NCI-H2227 (cell line): Measurements from ENCODE around the gene PROP1.
"Not testable (repeated sequence)": the region's sequence is repeated elsewhere in the genome, so short reads cannot be mapped to it uniquely, and the experiment has no call there.

Source experiments
- DNase-seq: peaks from one replicate; lab custom pipeline; 2025; ENCODE audit not compliant: unreplicated experiment; lab: John Stamatoyannopoulos, UW

The PROP1 gene

GRCh38 chr5:177982956-177983355 is 13.1 kb downstream of the PROP1 start:
- no peak for DNase-seq

DNA sequence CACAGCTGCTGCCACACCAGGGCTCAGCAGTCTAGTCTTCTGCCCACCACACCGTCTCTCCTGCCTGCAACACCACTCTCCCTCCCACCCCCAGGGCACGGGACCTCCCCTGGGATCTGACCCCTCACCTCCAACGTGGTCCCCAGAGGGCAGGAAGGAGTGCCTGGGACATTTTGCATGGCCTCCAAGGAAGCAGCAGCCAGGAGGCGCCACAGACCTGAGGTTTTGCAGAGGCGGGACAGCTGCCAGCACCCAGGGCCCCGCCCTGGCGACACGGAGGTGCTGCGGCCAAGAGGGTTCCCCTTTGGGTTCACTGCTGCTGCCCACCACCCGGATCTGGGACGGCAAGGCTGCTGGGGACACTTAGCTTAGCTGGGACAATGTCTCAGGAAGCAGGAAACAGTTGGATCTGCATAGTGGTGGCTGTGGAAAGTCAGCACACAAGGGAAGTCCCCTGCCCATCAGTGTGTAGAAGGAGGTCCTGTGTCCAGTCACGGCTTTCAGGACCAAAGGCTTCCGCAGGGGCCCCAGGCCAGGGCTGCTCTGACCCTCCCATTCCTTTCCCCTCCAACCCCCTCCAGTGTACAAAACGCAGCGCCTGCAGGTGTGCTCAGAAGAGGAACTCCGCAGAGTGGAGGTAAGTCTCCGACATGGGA is 13.8 kb downstream of the PROP1 start:
- DNase-seq = no peak

GRCh38 chr5:177981296-177982071 is 14.6 kb downstream of the PROP1 start:
- DNase-seq = no peak

DNA sequence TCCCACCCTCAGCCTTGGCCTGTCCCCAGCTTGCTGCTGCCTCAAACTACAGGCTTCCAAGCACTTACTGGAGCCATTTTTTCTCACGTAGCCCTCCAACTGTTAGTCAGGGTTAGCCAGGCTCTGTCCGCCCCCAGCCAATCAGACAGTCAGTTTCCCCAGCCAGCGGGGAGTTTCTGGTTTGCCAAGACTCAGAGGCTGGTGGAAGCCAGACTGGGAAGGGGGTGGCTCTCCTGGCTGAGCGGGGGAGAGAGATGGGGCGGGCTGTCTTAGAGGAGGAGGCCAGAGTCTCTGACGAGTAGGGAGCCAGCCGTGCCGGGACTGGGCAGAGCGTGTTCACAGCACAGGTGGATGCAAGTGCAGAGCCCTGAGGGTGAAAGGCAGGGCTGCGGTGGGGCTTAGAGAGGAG is 15.3 kb downstream of the PROP1 start:
- DNase-seq = no peak

DNA sequence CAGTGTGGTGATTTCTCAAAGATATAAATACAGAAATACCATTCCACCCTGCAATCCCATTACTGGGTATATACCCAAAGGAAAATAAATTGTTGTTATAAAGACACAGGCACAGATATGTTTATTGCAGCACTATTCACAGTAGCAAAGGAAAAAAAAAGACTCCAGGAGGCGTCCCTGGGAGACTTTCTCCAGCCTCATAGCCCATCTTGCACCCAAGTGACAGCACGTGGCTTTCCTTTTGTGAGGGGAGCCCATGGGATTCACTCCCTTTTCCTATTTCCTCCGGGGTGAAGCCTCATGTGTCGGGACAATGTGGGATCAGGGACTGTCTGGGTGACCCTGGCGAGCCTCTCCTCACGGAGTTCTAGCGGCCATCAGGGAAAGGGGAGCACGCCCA is 18.4 kb downstream of the PROP1 start:
- not testable (repeated sequence) for DNase-seq

DNA sequence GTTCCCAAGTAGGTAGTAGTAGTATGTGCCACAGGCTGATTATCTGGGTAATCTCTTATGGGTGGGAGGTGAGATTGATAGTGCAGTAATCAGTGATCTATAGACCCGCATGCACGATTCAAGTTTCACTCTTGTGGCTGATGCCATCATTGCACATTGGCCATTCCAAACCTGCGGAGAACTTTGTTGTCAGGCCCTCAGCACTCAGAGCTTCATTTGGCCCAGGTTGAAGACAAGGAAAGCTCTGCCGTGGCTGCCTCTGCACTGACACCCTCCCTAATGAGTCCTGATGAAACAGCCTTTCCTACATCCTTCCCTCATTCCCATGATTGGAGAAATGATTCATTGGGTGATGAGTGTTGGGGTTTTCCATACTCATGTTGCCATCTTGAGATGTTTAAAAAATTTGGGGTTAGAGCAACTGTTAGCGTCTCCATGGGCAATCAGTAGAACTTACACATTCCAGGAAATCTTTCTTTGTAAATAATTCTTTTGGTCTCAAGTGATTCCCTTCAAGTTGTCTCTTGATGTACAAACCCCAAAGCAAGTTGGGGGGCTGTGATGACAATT is 22.9 kb downstream of the PROP1 start:
- no peak for DNase-seq

GRCh38 chr5:177972613-177973012 is 23.4 kb downstream of the PROP1 start:
- DNase-seq = no peak

- not testable (repeated sequence) for DNase-seq
Observed at GRCh38 chr5:177972014-177972413, 24.0 kb downstream of the PROP1 start.

GRCh38 chr5:177968661-177969211 is 27.3 kb downstream of the PROP1 start:
- DNase-seq = no peak

DNA sequence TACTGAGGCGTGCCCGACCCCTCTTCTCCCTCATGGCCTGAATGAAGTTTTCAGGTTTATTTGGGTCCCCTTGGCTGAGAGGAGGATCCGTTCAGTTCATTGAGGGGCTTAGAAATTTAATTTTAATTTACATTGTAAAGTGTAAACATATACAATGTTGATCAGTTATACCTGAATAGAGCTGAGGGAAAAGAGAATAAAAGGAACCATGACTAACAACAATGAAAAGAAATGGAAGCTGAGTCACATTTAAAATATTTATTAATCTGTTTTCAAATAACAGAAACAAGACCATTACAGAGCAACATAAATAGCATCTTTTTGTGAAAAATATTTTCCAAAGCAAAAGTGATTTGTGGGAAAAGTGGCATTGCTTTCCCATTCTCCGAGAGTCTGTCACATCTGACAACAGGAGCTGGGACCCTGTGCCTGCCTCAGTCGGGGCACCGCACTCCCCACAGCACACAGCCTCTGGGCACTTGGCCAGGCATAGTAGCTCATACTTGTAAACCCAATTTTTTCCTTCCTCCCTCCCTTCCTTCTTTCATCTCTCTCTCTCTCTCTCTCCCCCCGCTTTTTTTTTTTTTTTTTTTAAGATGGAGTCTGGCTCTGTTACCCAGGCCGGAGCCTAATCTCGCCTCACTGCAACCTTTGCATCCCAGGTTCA is 28.7 kb downstream of the PROP1 start:
- no peak for DNase-seq

DNA sequence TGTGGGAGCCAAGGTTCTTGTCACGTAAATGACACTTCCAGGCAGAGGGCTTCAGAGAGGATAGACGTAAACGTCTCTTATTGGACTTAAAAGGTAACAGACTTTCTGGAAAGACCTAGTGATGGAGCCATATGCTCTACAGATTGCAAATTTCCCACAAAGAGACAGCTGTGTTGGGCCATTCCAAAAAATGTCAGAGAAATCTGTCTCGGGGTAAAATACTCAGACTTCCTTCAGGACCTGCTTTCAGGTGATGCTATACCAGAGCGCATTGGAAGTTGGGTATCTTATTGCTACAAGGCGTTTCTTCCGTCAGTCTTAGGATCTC is 29.2 kb downstream of the PROP1 start:
- no peak for DNase-seq

GRCh38 chr5:177966009-177966838 is 29.8 kb downstream of the PROP1 start:
- DNase-seq = no peak

- DNase-seq = no peak
Observed at GRCh38 chr5:177964471-177964870, 31.6 kb downstream of the PROP1 start.

DNA sequence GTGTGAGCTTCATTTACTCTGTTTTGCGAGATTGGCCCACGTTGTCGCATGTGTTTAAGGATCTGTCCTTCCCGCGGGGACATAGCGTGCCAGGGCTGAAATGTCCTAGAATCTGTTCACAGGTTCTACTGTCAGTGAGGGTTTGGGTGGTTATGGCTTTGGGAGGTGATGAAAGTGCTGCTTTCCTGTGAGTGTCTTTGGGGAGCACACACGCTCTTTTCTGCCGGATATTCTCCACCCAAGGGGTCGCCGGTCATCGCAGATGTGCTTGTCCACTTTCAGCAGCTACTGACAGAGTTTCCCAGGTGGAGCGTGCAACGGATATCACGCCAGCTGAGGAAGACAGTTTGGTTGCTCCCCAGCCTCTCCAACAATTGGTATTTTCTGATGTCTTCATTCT is 32.1 kb downstream of the PROP1 start:
- no peak for DNase-seq

DNA sequence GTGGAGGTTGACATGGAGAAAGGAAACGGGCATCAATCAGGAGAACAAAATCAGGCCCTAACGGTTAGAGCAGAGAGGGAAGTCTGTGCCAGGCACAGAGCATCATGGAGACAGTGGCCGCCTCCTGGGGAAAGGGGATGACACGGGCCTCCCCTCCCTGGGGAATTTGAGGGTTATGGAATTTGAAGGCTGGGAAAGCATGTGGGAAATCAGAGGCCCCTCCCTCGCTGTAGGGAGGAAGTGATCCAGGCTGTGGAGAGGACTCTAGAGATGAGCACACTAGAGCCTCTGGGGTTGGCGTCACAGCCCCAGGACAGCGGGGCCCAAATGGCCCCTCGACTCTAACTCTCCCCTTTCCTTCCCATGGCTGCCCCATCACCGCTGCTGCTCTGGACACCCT is 36.7 kb downstream of the PROP1 start:
- DNase-seq = no peak

DNA sequence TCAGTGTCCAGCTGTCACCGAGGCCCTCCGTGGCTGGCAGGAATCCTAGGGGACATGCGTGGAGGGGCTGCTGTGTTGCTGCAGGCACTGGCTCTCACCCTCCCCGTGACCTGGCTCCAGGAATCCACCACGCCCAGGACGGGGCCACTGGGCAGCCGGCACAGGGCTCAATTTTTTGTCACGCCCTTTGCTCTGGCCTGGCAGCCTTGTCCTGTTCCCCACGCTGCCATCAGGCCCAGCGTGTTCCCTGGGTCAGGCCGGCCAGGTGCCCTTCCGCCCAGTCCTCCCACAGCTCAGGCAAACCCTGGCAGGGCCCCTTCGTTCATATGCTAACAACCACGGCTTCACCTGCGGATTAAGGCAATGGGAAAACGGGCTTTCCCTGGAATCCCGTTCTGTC is 37.3 kb downstream of the PROP1 start:
- DNase-seq = no peak

GRCh38 chr5:177957241-177957640 is 38.8 kb downstream of the PROP1 start:
- DNase-seq = no peak

DNA sequence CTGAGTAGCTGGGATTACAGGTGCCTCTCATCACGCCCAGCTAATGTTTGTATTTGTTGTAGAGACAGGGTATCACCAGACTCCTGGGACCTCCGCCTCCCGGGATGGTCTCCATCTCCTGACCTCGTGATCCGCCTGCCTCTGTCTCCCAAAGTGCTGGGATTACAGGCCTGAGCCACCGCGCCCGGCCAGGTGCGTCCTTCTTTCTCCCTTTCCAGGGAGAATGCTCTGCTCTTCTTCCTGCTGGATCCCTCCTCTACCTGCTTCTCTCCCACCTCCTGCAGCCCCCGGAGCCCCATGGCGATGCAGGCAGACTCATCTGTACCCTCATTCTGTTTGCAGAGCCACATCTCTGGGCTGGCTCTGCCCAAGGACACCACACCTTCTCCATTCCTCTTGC is 42.9 kb downstream of the PROP1 start:
- DNase-seq = not testable (repeated sequence)

- not testable (repeated sequence) for DNase-seq
Observed at GRCh38 chr5:177949656-177950055, 46.4 kb downstream of the PROP1 start.

DNA sequence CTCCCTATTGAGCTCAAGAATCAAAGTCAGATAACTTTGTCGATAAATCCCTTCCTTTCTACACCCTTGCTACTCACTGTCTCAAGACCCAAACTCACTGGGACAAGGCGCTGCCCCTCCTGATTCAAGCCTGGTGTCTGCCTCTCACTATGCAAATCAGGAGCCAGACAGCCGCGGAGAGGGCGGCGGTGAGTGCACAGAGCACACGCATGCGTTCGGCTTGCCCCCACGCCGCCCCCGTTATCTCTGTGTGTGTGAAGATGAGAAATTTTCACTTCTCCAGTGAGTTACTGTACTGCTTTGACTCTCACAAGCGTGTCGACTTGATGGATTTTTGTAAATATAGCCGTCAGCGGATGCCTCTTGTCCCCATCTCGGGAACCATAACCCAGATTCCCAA is 47.0 kb downstream of the PROP1 start:
- DNase-seq = not testable (repeated sequence)

- not testable (repeated sequence) for DNase-seq
Observed at GRCh38 chr5:177947912-177948311, 48.1 kb downstream of the PROP1 start.
